ENCODE data around the gene NOTUM. TPM values are rescaled to one million over a fixed set of nuclear protein-coding genes. Genes with fewer than 3 reads are reported as not detected.

NOTUM gene
- total and polyA plus RNA-seq, 4 donors = 0.60 to 1.0 TPM; not detected in 2

DNA sequence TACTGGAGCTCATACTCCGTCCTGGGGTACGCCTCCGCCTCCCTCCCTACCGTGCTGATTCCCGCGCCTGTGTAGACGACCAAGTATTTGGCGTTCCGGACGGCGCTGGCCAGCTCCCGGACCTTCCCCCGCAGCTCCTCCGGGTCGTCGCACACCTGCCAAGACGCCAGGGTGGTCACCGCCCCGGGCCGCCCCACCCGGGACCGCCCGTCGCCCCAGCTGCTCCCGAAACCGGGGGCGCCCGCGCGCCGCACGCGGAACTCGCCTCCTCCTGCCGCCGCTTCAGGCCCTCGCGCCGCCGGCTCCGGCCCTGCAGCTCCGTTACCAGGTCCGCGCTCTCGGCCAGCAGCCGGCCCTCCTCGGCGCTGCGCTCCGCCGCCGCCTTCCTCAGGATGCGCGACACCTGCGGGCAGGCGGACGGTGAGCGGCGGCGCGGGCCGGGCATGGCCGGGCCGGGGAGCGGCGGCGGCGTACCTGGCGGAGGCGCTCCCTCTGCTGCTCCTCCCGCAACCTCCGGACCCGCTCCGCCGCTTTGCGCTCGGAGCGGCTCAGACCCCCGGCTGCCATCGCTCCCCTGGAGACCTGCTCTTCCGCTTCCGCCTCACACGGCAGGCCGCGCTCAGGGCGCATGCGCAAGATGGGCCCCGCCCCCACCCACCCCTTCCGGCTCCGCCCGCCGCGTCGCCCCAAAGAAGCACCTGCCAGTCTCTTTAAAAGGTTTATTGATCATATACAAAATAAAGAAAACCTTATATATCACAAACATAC is 43.2 kb downstream of the NOTUM start, which contains the start of gene SIRT7:
SIRT7 (minus strand) TSS at position 612 of the 768 bp plus-strand sequence; CDS start at position 567, 45 bp downstream.
- H3K9me3 ChIP-seq (ENCODE audit: control insufficient read depth, low read length) = no peaks in the 10 kb centered on the region
- no peaks in the 10 kb centered on the region for H3K27me3 ChIP-seq (ENCODE audit: control insufficient read depth in 1 of 2, insufficient read depth in 2 of 2, low read length in 1 of 2)
- H3K36me3 ChIP-seq (ENCODE audit: control insufficient read depth in 1 of 2, insufficient read depth in 2 of 2, low read length in 1 of 2) = peaks cover 0 to 3% of the 10 kb centered on the region in 2 donors
- no peaks in the 10 kb centered on the region for H3K4me1 ChIP-seq (ENCODE audit: control insufficient read depth in 1 of 2, insufficient read depth in 2 of 2, low read length in 2 of 2)
- 1% methylated on average over 83 to 94 of the region's 94 CpGs for WGBS, 2 donors
- H3K4me3 ChIP-seq (ENCODE audit: low read length in 2 of 2) = peak within 1 kb of the TSS; percentile 80 to 86
- ATAC-seq (ENCODE audit: low FRiP score) = peak; percentile 77
- no peak within 1 kb of the TSS for H3K27ac ChIP-seq (ENCODE audit: low read depth in 1 of 2, low read length in 2 of 2)
- peak; percentile 77 to 93 for DNase-seq
- intact Hi-C loops (cut with DNase I) = no loop called here

DNA sequence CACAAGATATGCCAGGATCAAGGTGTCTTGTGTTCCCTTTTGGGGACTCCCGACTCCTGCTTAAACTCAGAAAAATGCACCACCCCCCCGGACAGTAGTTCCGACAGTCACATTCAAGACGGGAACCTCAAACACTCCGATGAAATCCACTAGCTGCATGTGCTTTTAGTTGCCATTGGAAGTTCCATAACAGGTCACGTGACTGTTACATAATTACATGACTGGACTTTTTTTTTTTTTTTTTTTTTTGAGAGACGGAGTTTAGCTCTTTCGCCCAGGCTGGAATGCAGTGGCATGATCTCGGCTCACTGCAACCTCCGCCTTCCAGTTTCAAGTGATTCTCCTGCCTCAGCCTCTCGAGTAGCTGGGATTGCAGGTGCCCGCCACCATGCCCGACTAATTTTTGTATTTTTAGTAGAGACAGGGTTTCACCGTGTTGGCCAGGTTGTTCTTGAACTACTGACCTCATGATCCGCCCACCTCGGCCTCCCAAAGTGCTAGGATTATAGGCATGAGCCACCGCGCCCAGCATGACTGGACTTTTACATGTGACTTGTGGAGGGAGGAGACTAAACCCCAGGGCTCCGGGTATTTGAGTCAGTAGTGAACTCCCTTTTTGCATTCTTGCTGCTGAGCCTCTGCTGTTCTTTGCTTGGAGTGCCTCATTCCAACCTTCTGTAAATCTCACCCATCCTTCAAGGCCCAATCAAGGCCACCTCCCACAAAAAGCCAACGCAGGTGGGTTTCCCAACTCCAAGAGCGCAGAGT is 44.6 kb downstream of the NOTUM start:
- intact Hi-C loops (cut with DNase I) = no loop called here
- Histone ChIP-seq H3K27me3 (ENCODE audit: control insufficient read depth in 1 of 2, insufficient read depth in 2 of 2, low read length in 1 of 2) (no peaks in the 10 kb centered on the region), H3K9me3 (ENCODE audit: control insufficient read depth, low read length) (no peaks in the 10 kb centered on the region), H3K36me3 (ENCODE audit: control insufficient read depth in 1 of 2, insufficient read depth in 2 of 2, low read length in 1 of 2) (no peaks in the 10 kb centered on the region), H3K4me1 (ENCODE audit: control insufficient read depth in 1 of 2, insufficient read depth in 2 of 2, low read length in 2 of 2) (no peaks in the 10 kb centered on the region), H3K27ac (ENCODE audit: low read depth in 1 of 2, low read length in 2 of 2) (no peak overlapping the region), H3K4me3 (ENCODE audit: low read length in 2 of 2) (no peak overlapping the region)
- DNase-seq (no peak), ATAC-seq (ENCODE audit: low FRiP score) (no peak)
- 80 to 83% methylated on average over 21 of the region's 21 CpGs for WGBS, 2 donors

DNA sequence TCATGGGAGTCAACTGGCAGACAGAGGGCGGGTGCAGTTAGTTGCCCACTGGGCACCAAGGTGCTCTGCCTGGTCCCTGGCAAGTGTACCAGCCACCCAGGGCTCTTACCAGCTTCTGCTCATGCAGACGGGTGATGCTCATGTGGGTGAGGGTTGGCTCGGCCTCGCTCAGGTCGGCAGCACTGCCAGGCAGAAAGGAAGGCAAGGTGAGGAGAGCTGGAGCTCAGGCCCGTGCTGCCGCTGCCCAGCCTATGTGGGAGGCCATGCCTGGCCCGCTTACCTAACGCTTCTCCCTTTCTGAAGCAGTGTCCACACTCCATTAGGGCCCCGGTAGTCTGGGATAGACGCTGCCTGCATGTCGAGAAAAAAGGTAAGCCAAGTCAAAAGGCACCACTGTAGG is 45.7 kb downstream of the NOTUM start:
- intact Hi-C loops (cut with DNase I) = no loop called here

DNA sequence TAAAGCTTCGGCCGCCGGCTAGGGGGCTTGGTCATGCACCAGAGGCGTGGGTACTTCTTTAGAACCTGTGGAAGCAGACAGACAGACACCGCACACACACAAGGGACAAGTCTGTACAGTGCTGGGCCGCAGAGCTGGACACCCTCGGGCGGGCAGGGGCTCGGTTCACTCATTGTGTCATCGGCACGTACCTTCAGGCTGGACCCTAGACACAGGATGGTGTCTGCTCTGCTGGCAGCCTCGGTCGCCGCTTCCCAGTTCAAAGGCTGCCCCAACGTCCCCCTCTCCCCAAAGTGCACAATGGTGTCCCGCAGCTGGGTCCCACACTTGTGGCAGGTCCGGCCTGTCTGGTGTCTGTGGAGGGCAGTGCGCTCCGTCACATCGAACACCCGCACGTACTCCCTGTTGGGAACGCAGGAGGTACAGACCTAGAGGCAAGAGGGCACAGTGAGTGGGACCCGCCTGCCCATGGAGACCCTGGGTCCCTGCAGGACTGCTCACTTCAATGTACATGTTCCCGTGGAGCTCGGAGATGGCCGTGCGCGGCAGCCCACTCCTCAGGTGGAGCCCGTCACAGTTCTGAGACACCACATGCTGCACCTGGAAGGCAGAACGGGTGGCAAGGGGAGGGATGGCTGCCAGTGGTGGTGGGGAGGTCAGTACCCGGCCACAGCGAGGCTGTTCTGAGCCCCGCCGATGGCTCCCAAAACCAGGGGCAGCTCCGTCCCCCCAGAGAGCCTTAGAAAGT is 46.7 kb downstream of the NOTUM start:
- no peak for ATAC-seq (ENCODE audit: low FRiP score)
- H3K4me1 ChIP-seq (ENCODE audit: control insufficient read depth in 1 of 2, insufficient read depth in 2 of 2, low read length in 2 of 2) = no peaks in the 10 kb centered on the region
- no peaks in the 10 kb centered on the region for H3K9me3 ChIP-seq (ENCODE audit: control insufficient read depth, low read length)
- no peak for DNase-seq
- H3K36me3 ChIP-seq (ENCODE audit: control insufficient read depth in 1 of 2, insufficient read depth in 2 of 2, low read length in 1 of 2) = no peaks in the 10 kb centered on the region
- 96% methylated on average over 36 of the region's 36 CpGs for WGBS, 2 donors
- intact Hi-C loops (cut with DNase I) = no loop called here
- H3K27ac ChIP-seq (ENCODE audit: low read depth in 1 of 2, low read length in 2 of 2) = no peak overlapping the region
- H3K4me3 ChIP-seq (ENCODE audit: low read length in 2 of 2) = no peak overlapping the region
- H3K27me3 ChIP-seq (ENCODE audit: control insufficient read depth in 1 of 2, insufficient read depth in 2 of 2, low read length in 1 of 2) = no peaks in the 10 kb centered on the region

More for the DNA sequence above, 45.7 kb downstream of the NOTUM start:
- H3K36me3 ChIP-seq (ENCODE audit: control insufficient read depth in 1 of 2, insufficient read depth in 2 of 2, low read length in 1 of 2) = no peaks in the 10 kb centered on the region
- H3K27ac ChIP-seq (ENCODE audit: low read depth in 1 of 2, low read length in 2 of 2) = no peak overlapping the region
- ATAC-seq (ENCODE audit: low FRiP score) (no peak), DNase-seq (no peak)
- H3K9me3 ChIP-seq (ENCODE audit: control insufficient read depth, low read length) = no peaks in the 10 kb centered on the region
- H3K27me3 ChIP-seq (ENCODE audit: control insufficient read depth in 1 of 2, insufficient read depth in 2 of 2, low read length in 1 of 2) = no peaks in the 10 kb centered on the region
- H3K4me3 ChIP-seq (ENCODE audit: low read length in 2 of 2) = no peak overlapping the region
- 86 to 87% methylated on average over 12 of the region's 12 CpGs for whole genome bisulfite sequencing, 2 donors
- no peaks in the 10 kb centered on the region for H3K4me1 ChIP-seq (ENCODE audit: control insufficient read depth in 1 of 2, insufficient read depth in 2 of 2, low read length in 2 of 2)

DNA sequence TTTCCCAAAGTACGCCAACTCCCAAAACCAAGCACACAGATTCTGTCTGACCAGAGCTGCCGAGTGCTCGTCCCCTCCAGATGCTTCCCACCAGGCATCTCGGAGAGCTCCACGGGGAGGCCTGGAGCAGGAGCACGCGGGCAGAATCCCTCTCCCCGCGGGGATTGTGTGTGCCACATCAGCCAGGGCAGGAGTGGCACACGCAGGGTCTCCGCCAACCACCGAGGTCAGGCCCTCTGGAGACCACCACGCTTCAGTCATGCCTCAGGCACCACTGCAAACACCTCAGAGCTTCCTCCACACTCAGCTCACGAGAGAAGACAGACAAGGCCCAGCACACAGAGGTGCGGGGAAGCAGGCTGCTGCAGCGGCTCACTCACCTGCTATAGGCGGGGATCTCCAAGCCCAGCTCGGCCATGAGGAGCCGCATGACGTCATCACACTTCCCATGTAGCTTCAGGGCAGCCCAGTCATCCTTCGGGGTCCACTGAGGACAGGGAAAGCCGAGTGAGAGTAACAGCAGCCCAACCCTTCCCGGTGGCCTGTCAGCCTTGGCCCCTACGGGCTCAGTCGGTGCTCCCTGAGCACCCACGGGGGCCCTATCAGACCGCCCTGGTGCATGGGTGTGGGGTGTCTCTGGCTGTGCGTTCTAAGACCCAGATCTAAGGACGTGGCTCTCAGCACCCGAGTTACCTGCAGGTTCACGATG is 47.4 kb downstream of the NOTUM start:
- H3K36me3 ChIP-seq (ENCODE audit: control insufficient read depth in 1 of 2, insufficient read depth in 2 of 2, low read length in 1 of 2) = no peaks in the 10 kb centered on the region
- ATAC-seq (ENCODE audit: low FRiP score) (no peak), DNase-seq (no peak)
- no peaks in the 10 kb centered on the region for H3K9me3 ChIP-seq (ENCODE audit: control insufficient read depth, low read length)
- 94% methylated on average over 31 of the region's 31 CpGs for WGBS, 2 donors
- no peak overlapping the region for H3K4me3 ChIP-seq (ENCODE audit: low read length in 2 of 2)
- no peaks in the 10 kb centered on the region for H3K4me1 ChIP-seq (ENCODE audit: control insufficient read depth in 1 of 2, insufficient read depth in 2 of 2, low read length in 2 of 2)
- no peaks in the 10 kb centered on the region for H3K27me3 ChIP-seq (ENCODE audit: control insufficient read depth in 1 of 2, insufficient read depth in 2 of 2, low read length in 1 of 2)
- no peak overlapping the region for H3K27ac ChIP-seq (ENCODE audit: low read depth in 1 of 2, low read length in 2 of 2)
- intact Hi-C loops (cut with DNase I) = no loop called here

DNA sequence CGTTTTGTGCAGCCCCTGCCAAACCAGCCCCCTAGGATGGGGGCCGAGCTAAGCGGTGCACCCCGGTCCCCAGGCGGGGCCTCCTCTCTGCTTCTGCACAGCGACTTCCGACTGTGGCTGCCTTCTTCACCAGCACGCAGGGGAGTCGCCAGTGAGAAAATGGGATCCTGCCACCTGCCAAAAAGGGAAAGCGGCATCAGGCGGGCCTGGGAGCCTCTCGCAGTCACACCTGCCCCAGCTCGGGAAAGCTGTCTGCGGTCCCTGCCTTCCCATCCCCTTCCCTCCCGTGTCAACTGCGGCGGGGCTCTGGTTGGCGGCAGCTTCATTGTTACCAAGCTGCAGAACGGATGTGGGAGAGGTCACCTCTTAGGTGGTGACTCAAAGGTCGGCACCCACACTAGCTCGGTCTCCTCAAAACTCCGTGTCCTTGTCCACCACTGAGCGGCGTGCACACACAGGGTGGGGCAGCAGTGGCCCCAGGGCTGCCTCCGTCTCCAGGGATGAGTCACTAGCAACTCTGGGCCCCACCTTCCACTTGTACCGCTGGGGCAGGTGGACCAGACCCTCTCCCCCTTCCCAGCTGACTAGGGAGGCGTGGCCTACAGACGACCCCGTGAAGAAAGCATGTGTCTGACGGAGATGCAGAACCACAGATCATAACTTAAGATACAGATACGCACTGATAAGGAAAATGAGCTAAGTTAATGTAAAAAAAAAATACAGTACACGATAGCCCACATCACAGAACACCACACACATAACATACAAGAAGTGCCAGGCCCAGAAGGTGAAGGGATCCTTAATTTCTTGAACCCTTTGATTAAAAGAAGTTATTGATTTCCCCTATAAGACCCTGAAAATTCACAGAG is 48.3 kb downstream of the NOTUM start:
- WGBS, 2 donors = 94% methylated on average over 32 of the region's 32 CpGs
- H3K27ac ChIP-seq (ENCODE audit: low read depth in 1 of 2, low read length in 2 of 2) = no peak overlapping the region
- ATAC-seq (ENCODE audit: low FRiP score) (no peak), DNase-seq (no peak)
- no peaks in the 10 kb centered on the region for H3K36me3 ChIP-seq (ENCODE audit: control insufficient read depth in 1 of 2, insufficient read depth in 2 of 2, low read length in 1 of 2)
- no peak overlapping the region for H3K4me3 ChIP-seq (ENCODE audit: low read length in 2 of 2)
- no peaks in the 10 kb centered on the region for H3K27me3 ChIP-seq (ENCODE audit: control insufficient read depth in 1 of 2, insufficient read depth in 2 of 2, low read length in 1 of 2)
- H3K4me1 ChIP-seq (ENCODE audit: control insufficient read depth in 1 of 2, insufficient read depth in 2 of 2, low read length in 2 of 2) = no peaks in the 10 kb centered on the region
- intact Hi-C loops (cut with DNase I) = no loop called here
- no peaks in the 10 kb centered on the region for H3K9me3 ChIP-seq (ENCODE audit: control insufficient read depth, low read length)

DNA sequence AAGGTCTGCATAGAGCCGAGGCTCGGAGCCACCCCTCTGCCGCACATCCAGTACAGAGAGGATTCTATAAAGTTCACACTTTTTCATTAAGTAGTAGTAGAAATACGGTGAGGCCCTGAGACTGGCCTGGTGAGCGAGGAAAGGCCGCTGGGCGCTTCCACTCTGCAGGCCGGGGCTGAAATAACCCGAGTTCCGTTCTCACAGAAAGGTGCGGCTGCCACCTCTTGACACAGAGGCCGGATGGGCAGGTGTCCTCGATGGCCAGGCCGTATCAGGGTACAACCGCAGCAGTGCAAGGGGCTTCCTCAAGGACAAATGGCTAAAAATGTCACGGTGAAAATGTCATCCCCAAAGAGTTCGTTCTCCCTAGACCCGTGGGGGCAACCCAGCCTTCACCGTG is 49.0 kb downstream of the NOTUM start:
- no peak overlapping the region for H3K4me3 ChIP-seq (ENCODE audit: low read length in 2 of 2)
- H3K4me1 ChIP-seq (ENCODE audit: control insufficient read depth in 1 of 2, insufficient read depth in 2 of 2, low read length in 2 of 2) = no peaks in the 10 kb centered on the region
- no peak for ATAC-seq (ENCODE audit: low FRiP score)
- H3K36me3 ChIP-seq (ENCODE audit: control insufficient read depth in 1 of 2, insufficient read depth in 2 of 2, low read length in 1 of 2) = no peaks in the 10 kb centered on the region
- intact Hi-C loops (cut with DNase I) = no loop called here
- DNase-seq = no peak
- H3K9me3 ChIP-seq (ENCODE audit: control insufficient read depth, low read length) = no peaks in the 10 kb centered on the region
- WGBS, 2 donors = 86 to 89% methylated on average over 19 of the region's 19 CpGs
- H3K27ac ChIP-seq (ENCODE audit: low read depth in 1 of 2, low read length in 2 of 2) = no peak overlapping the region
- no peaks in the 10 kb centered on the region for H3K27me3 ChIP-seq (ENCODE audit: control insufficient read depth in 1 of 2, insufficient read depth in 2 of 2, low read length in 1 of 2)

Measured in aorta (tissue), 5 donors.